ENCODE data around the gene SLC7A14. TPM values are rescaled to one million over a fixed set of nuclear protein-coding genes. Genes with fewer than 3 reads are reported as not detected.

The SLC7A14 gene
- total and polyA plus RNA-seq, 2 of the 4 experiments (the other 2 are of a cell fraction): 2.7 to 6.8 TPM

DNA sequence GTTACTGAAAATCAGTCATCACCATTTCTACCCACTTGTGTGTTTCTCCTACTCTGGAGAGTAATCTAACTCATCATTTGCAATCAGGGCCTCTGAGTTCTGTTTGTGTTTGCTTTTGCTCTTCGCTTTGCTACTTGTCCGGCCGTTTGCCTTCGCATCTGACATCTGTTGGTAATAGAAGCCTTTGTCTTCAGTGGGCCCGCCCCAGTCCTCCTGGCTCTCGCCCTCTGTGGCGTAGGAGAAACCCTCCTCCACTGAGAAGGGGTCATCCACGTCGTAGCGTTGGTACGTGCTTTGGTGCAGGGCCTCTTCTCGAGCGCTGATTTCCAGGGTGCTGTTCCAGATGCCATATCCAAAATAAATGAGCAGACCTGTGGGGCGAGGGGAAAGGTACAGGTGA lies 118.9 kb downstream of the SLC7A14 start:
- H3K9me1 ChIP-seq (ENCODE audit: insufficient read depth, low read length): peaks cover 13% of the 10 kb centered on the region
- no peak overlapping the region for H4K91ac ChIP-seq (ENCODE audit: insufficient read depth, low read depth, low read length)
- no peak overlapping the region for H2AFZ ChIP-seq (replicated peaks; ENCODE audit: low read length, poor library complexity)
- ChIA-PET POLR2A (ENCODE audit: unreplicated experiment) (no interaction called here), CTCF (no interaction called here)
- H4K5ac ChIP-seq (ENCODE audit: low read depth, low read length): no peak overlapping the region
- no peak overlapping the region for H3K4me3 ChIP-seq (ENCODE audit: insufficient read depth, low read depth, low read length)
- H3K4me1 ChIP-seq (ENCODE audit: control insufficient read depth, insufficient read depth, low read length): peaks cover 24% of the 10 kb centered on the region
- peaks cover 0 to 2% of the 10 kb centered on the region in 2 experiments; a peak in 1 of 4 replicates for H3K79me1 ChIP-seq (ENCODE audit: low read depth in 1 of 2, low read length in 2 of 2)
- TF ChIP-seq, protein P1, sequence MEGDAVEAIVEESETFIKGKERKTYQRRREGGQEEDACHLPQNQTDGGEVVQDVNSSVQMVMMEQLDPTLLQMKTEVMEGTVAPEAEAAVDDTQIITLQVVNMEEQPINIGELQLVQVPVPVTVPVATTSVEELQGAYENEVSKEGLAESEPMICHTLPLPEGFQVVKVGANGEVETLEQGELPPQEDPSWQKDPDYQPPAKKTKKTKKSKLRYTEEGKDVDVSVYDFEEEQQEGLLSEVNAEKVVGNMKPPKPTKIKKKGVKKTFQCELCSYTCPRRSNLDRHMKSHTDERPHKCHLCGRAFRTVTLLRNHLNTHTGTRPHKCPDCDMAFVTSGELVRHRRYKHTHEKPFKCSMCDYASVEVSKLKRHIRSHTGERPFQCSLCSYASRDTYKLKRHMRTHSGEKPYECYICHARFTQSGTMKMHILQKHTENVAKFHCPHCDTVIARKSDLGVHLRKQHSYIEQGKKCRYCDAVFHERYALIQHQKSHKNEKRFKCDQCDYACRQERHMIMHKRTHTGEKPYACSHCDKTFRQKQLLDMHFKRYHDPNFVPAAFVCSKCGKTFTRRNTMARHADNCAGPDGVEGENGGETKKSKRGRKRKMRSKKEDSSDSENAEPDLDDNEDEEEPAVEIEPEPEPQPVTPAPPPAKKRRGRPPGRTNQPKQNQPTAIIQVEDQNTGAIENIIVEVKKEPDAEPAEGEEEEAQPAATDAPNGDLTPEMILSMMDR (conservative IDR thresholded peaks at IDR 0.05; ENCODE audit: low read depth, low read length): no peak
- TF ChIP-seq BHLHE40 (IDR thresholded peaks at IDR 0.05; ENCODE audit: low read depth, low read length) (no peak), MAZ (IDR thresholded peaks at IDR 0.05; ENCODE audit: borderline replicate concordance, low read depth, low read length) (no peak), CHD1 (IDR thresholded peaks at IDR 0.05; ENCODE audit: low read depth, low read length) (no peak), RCOR1 (IDR thresholded peaks at IDR 0.05; ENCODE audit: insufficient replicate concordance, low read length) (no peak)
- no peak overlapping the region for H2BK15ac ChIP-seq (ENCODE audit: low read depth, low read length)
- no TSS peak for BruUV-seq (replicated peaks)
- no peak overlapping the region for H3K14ac ChIP-seq (replicated peaks; ENCODE audit: low read depth, low read length)
- WGBS, 2 experiments (ENCODE audit: extremely low coverage in 2 of 2, insufficient read length in 1 of 2): 90% methylated on average over 2 of the region's 14 CpGs; no CpG with 5 or more reads in 1 of the 2 experiments
- H2BK5ac ChIP-seq (ENCODE audit: low read depth, low read length, poor library complexity, severe bottlenecking): no peak overlapping the region
- no peak overlapping the region; the same call in 1 of the 2 replicates for H3K18ac ChIP-seq (ENCODE audit: low read depth, low read length)
- H3K4ac ChIP-seq (ENCODE audit: low read depth, low read length): no peak overlapping the region
- H2BK120ac ChIP-seq (ENCODE audit: low read depth, low read length): no peak overlapping the region
- H3K36me3 ChIP-seq (ENCODE audit: control insufficient read depth, insufficient read depth, low read length): no peaks in the 10 kb centered on the region
- in situ Hi-C loops (cut with MboI; ENCODE audit: low sequenced_read_pairs) (no loop called here), dilution Hi-C loops (cut with HindIII; ENCODE audit: low sequenced_read_pairs, unreplicated experiment) (no loop called here), intact Hi-C loops (cut with micrococcal nuclease) (no loop called here)
- H2BK20ac ChIP-seq (ENCODE audit: low read depth, low read length): no peak overlapping the region
- no peaks in the 10 kb centered on the region for H3K9me3 ChIP-seq (ENCODE audit: control insufficient read depth, insufficient read depth, low read length)
- H3K4me2 ChIP-seq (ENCODE audit: low read depth, low read length): no peak overlapping the region
- no peak overlapping the region for H3K56ac ChIP-seq (ENCODE audit: extremely low read depth, insufficient read depth, low read length)
- no peaks in the 10 kb centered on the region for H3K27me3 ChIP-seq (ENCODE audit: control insufficient read depth, insufficient read depth, low read length)
- no peak overlapping the region for H3K27ac ChIP-seq (ENCODE audit: insufficient read depth, low read length)
- no peak overlapping the region for H3K9ac ChIP-seq (ENCODE audit: low read depth, low read length)
- peaks cover 4% of the 10 kb centered on the region; the same call in 1 of the 2 replicates for H4K20me1 ChIP-seq (ENCODE audit: insufficient read depth, low read length)
- H4K8ac ChIP-seq (ENCODE audit: low read depth in 2 of 2, low read length in 2 of 2): no peak overlapping the region
- H3K23ac ChIP-seq (ENCODE audit: low read depth, low read length): no peak overlapping the region
- ATAC-seq (ENCODE audit: low read depth) (no peak), DNase-seq (no peak)
- H2AK9ac ChIP-seq (replicated peaks; ENCODE audit: low read depth, low read length, poor library complexity): no peak overlapping the region
- H2AK5ac ChIP-seq (ENCODE audit: low read depth, low read length): no peak overlapping the region

Measured in IMR-90 (cell line).